ENCODE results near the gene NCBP1. TPM values are rescaled to one million over a fixed set of nuclear protein-coding genes. Genes with fewer than 3 reads are reported as not detected.
A peak's percentile ranks its signal among the peaks of the same experiment; 100 is the strongest.

NCBP1 gene
- total RNA-seq, 2 experiments from 2014 or later, result 50.7 to 53.5 TPM

- Histone ChIP-seq H3K27me3 (ENCODE audit: control insufficient read depth in 1 of 2, insufficient read depth in 2 of 2, low read length in 2 of 2) (no peaks in the 10 kb centered on the region), H3K9me3 (ENCODE audit: control insufficient read depth in 1 of 2, insufficient read depth in 1 of 2, low read length in 2 of 2) (no peaks in the 10 kb centered on the region), H3K36me3 (ENCODE audit: insufficient read depth, low read length) (peaks cover 18% of the 10 kb centered on the region), H3K4me1 (ENCODE audit: insufficient read depth, low read length) (peaks cover 19% of the 10 kb centered on the region), H3K4me3 (ENCODE audit: low read length) (no peak overlapping the region), H3K27ac (ENCODE audit: low read depth in 1 of 2, low read length in 2 of 2) (no peak overlapping the region)
- Mint-ChIP-seq H3K27me3 (no peaks in the 10 kb centered on the region), H3K9me3 (no peaks in the 10 kb centered on the region), H3K4me3 (peak overlapping the region; percentile 65), H3K36me3 (ENCODE audit: low read depth) (peaks cover 56% of the 10 kb centered on the region), H3K4me1 (ENCODE audit: low read depth) (peaks cover 44% of the 10 kb centered on the region), H3K27ac (no peak overlapping the region)
- POLR2A ChIA-PET, result interaction anchor here (0.9 kb wide), 1 partner anchor 9 kb away, joined by 3 read pairs; no protein-coding TSS in a partner anchor
- CTCF ChIA-PET, result interaction anchor here (2.1 kb wide), 1 partner anchor 14 kb away, joined by 5 read pairs; no protein-coding TSS in a partner anchor
- DNase-seq (no peak), ATAC-seq (ENCODE audit: poor library complexity) (no peak)
- intact Hi-C loops (cut with DNase I, micrococcal nuclease), result no loop called here
- TF ChIP-seq, protein P1, sequence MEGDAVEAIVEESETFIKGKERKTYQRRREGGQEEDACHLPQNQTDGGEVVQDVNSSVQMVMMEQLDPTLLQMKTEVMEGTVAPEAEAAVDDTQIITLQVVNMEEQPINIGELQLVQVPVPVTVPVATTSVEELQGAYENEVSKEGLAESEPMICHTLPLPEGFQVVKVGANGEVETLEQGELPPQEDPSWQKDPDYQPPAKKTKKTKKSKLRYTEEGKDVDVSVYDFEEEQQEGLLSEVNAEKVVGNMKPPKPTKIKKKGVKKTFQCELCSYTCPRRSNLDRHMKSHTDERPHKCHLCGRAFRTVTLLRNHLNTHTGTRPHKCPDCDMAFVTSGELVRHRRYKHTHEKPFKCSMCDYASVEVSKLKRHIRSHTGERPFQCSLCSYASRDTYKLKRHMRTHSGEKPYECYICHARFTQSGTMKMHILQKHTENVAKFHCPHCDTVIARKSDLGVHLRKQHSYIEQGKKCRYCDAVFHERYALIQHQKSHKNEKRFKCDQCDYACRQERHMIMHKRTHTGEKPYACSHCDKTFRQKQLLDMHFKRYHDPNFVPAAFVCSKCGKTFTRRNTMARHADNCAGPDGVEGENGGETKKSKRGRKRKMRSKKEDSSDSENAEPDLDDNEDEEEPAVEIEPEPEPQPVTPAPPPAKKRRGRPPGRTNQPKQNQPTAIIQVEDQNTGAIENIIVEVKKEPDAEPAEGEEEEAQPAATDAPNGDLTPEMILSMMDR (IDR thresholded peaks at IDR 0.05), result no peak
These were observed 4.5 kb upstream of the NCBP1 start for GRCh38 chr9:97629156-97629555.

- Histone ChIP-seq H3K27ac (ENCODE audit: low read depth in 1 of 2, low read length in 2 of 2) (no peak overlapping the region), H3K4me1 (ENCODE audit: insufficient read depth, low read length) (peaks cover 30% of the 10 kb centered on the region), H3K27me3 (ENCODE audit: control insufficient read depth in 1 of 2, insufficient read depth in 2 of 2, low read length in 2 of 2) (no peaks in the 10 kb centered on the region), H3K4me3 (ENCODE audit: low read length) (no peak overlapping the region), H3K9me3 (ENCODE audit: control insufficient read depth in 1 of 2, insufficient read depth in 1 of 2, low read length in 2 of 2) (no peaks in the 10 kb centered on the region), H3K36me3 (ENCODE audit: insufficient read depth, low read length) (peaks cover 6% of the 10 kb centered on the region)
- Mint-ChIP-seq H3K4me3 (no peak overlapping the region), H3K4me1 (ENCODE audit: low read depth) (peaks cover 56% of the 10 kb centered on the region), H3K27me3 (no peaks in the 10 kb centered on the region), H3K27ac (no peak overlapping the region), H3K36me3 (ENCODE audit: low read depth) (peaks cover 50% of the 10 kb centered on the region), H3K9me3 (no peaks in the 10 kb centered on the region)
- DNase-seq, result no peak
- TF ChIP-seq, protein P1 (IDR thresholded peaks at IDR 0.05), result no peak
- intact Hi-C loops (cut with DNase I, micrococcal nuclease), result loop anchor here (5.0 to 10.0 kb wide), 5 partner anchors 67 to 1174 kb away; partner anchors contain the start of genes GALNT12 (in 1 of the 2) and XPA (in 1 of the 2)
- ATAC-seq (ENCODE audit: poor library complexity), result no peak
- ChIA-PET POLR2A (interaction anchor here (0.6 kb wide), 1 partner anchor 392 kb away, joined by 5 read pairs; no protein-coding TSS in a partner anchor), CTCF (interaction anchor here (2.1 kb wide), 1 partner anchor 15 kb away, joined by 5 read pairs; no protein-coding TSS in a partner anchor)
These were observed 3.0 kb upstream of the NCBP1 start for GRCh38 chr9:97630591-97630990.

GRCh38 chr9:97632248-97632984 is 1.2 kb upstream of the NCBP1 start:
- ATAC-seq (ENCODE audit: poor library complexity) (no peak), DNase-seq (peak in 4 of 14 experiments; percentile 0 to 11 (median 8))
- peak overlapping the region; percentile 72 for H3K4me3 ChIP-seq (ENCODE audit: low read length)
- H3K36me3 ChIP-seq (ENCODE audit: insufficient read depth, low read length), result no peaks in the 10 kb centered on the region
- Mint-ChIP-seq H3K9me3 (no peaks in the 10 kb centered on the region), H3K27me3 (no peaks in the 10 kb centered on the region), H3K27ac (peak overlapping the region; percentile 99), H3K4me3 (peak overlapping the region; percentile 97), H3K4me1 (ENCODE audit: low read depth) (peaks cover 71% of the 10 kb centered on the region), H3K36me3 (ENCODE audit: low read depth) (peaks cover 41% of the 10 kb centered on the region)
- POLR2A ChIA-PET, result interaction anchor here (0.8 to 2.9 kb wide), 29 partner anchors 10 to 1590 kb away, joined by 3 to 50 read pairs (median 7); partner anchors contain the start of genes ALG2, ANKS6, ANP32B and SEC61B
- TF ChIP-seq, protein P1 (IDR thresholded peaks at IDR 0.05), result no peak
- H3K27ac ChIP-seq (ENCODE audit: low read depth in 1 of 2, low read length in 2 of 2), result peak overlapping the region; percentile 95 to 97
- peaks cover 37% of the 10 kb centered on the region for H3K4me1 ChIP-seq (ENCODE audit: insufficient read depth, low read length)
- intact Hi-C loops (cut with DNase I, micrococcal nuclease), result loop anchor here (2.0 to 10.0 kb wide), 6 partner anchors 65 to 1172 kb away; partner anchors contain the start of genes GALNT12 (in 1 of the 2) and XPA (in 1 of the 2)
- H3K9me3 ChIP-seq (ENCODE audit: control insufficient read depth in 1 of 2, insufficient read depth in 1 of 2, low read length in 2 of 2), result no peaks in the 10 kb centered on the region
- CTCF ChIA-PET, result interaction anchor here (0.8 to 1.6 kb wide), 4 partner anchors 18 to 350 kb away, joined by 3 to 6 read pairs (median 3); partner anchors contain the start of genes ANP32B and XPA
- H3K27me3 ChIP-seq (ENCODE audit: control insufficient read depth in 1 of 2, insufficient read depth in 2 of 2, low read length in 2 of 2), result no peaks in the 10 kb centered on the region
